SU-DHL-6 (cell line): ENCODE data around the gene LRRN2.

Experiments used
- H2AFZ ChIP-seq: fragments of 200-600 bp; sonication (generic); 2 replicates; pipeline ENCODE4 v1.6.1; 2014; ENCODE audit warnings: low read depth, mild to moderate bottlenecking, moderate library complexity, mixed read lengths, antibody characterized with exemption, low read length; ENCODE audit not compliant: severe bottlenecking
- H3F3A ChIP-seq: fragments of 200-600 bp; shearing (Covaris generic); 2 replicates; pipeline ENCODE4 v1.6.0; 2016; ENCODE audit warnings: antibody characterized with exemption, mild to moderate bottlenecking; ENCODE audit not compliant: insufficient read depth
- H3K27ac ChIP-seq: fragments of 200-600 bp; sonication (generic); 2 replicates; pipeline ENCODE4 v1.5.1; 2016; ENCODE audit warnings: low read depth, mild to moderate bottlenecking, low read length, moderate library complexity, mixed read lengths
- H3K27me3 ChIP-seq: fragments of 200-600 bp; sonication (generic), shearing (Covaris generic); 2 replicates; pipeline ENCODE4 v1.6.0; 2014; ENCODE audit warnings: mild to moderate bottlenecking, low read length
- H3K36me3 ChIP-seq: fragments of 200-600 bp; sonication (generic); 2 replicates; pipeline ENCODE4 v1.6.1; 2014; ENCODE audit warnings: mild to moderate bottlenecking, low read length, mixed read lengths
- H3K4me2 ChIP-seq: fragments of 300-600, 200-600 bp; shearing (Covaris generic), sonication (generic); 2 replicates; pipeline ENCODE4 v1.6.0; 2014; ENCODE audit warnings: low read length, low read depth, mild to moderate bottlenecking; ENCODE audit not compliant: poor library complexity, severe bottlenecking
- H3K4me3 ChIP-seq: fragments of 200-600 bp; sonication (generic); 2 replicates; pipeline ENCODE4 v1.5.1; 2014; ENCODE audit warnings: antibody characterized with exemption, low read length, mild to moderate bottlenecking, mixed read lengths; ENCODE audit not compliant: insufficient read depth, poor library complexity, severe bottlenecking
- H3K79me2 ChIP-seq: fragments of 200-600 bp; sonication (generic); 2 replicates; pipeline ENCODE4 v1.6.1; 2014; ENCODE audit warnings: mild to moderate bottlenecking, low read length, moderate library complexity; ENCODE audit not compliant: insufficient read depth
- H3K9ac ChIP-seq: fragments of 200-600 bp; sonication (generic); 2 replicates; pipeline ENCODE4 v1.7.0; 2014; ENCODE audit warnings: mild to moderate bottlenecking, low read length
- H3K9me2 ChIP-seq: fragments of 200-600 bp; sonication (generic); replicated peaks from 2 replicates; pipeline ENCODE4 v1.6.1; 2014; ENCODE audit warnings: low read length; ENCODE audit not compliant: insufficient read depth
- H3K9me3 ChIP-seq: fragments of 200-600 bp; sonication (generic); 2 replicates; pipeline ENCODE4 v1.6.1; 2014; ENCODE audit warnings: low read length, mixed read lengths; ENCODE audit not compliant: insufficient read depth
- H4K20me1 ChIP-seq: fragments of 200-600 bp; sonication (generic); 2 replicates; pipeline ENCODE4 v1.6.1; 2014; ENCODE audit warnings: low read depth, mild to moderate bottlenecking, antibody characterized with exemption, low read length, moderate library complexity, mixed read lengths
- EZH2phosphoT487 ChIP-seq: fragments of 200-600 bp; sonication (generic), shearing (Covaris generic); conservative IDR thresholded peaks from 2 replicates; pipeline ENCODE4 v1.6.1; 2018; ENCODE audit warnings: mild to moderate bottlenecking, antibody characterized with exemption, low read length, moderate library complexity, mixed read lengths
- TF ChIP-seq, protein P1 (sequence below): fragments of 200-600 bp; sonication (generic); IDR thresholded peaks from one replicate; pipeline ENCODE4 v1.5.1; 2017; ENCODE audit warnings: antibody characterized with exemption, mild to moderate bottlenecking, low read length, moderate library complexity; ENCODE audit not compliant: insufficient read depth, poor library complexity, severe bottlenecking

Gene LRRN2

DNA sequence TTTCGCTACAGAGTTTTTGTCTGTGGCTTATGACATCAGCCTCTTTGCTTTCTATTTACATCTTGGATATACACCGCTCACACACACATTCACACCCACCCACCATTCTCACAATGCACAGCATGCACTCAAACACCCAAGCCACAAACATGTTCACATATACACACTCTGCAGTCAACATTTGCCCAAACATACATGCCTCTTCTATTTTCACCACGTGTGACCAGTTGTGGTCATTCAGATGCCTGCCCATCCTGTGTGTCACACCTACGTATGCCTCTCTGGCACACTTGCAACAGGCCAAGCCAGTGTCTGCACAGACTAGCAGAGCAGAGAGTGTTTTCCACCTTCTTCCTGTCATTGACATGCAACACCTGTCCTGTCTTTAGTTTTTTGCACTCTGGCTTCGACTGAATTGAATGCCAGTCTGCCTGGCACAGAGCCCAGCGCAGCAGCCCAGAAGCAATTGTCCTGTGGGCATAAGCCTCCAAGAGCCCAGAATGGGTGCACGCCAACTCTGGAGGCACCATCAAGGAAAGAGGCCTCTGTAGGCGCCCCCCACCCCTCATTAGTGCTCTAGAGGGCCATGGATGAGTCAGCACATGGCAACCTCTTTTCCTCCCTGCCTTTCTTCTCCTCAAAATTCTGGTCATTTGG lies 37.7 kb upstream of the LRRN2 start:
- H2AFZ ChIP-seq, result no peak overlapping the region
- no peak overlapping the region for H3K27ac ChIP-seq

DNA sequence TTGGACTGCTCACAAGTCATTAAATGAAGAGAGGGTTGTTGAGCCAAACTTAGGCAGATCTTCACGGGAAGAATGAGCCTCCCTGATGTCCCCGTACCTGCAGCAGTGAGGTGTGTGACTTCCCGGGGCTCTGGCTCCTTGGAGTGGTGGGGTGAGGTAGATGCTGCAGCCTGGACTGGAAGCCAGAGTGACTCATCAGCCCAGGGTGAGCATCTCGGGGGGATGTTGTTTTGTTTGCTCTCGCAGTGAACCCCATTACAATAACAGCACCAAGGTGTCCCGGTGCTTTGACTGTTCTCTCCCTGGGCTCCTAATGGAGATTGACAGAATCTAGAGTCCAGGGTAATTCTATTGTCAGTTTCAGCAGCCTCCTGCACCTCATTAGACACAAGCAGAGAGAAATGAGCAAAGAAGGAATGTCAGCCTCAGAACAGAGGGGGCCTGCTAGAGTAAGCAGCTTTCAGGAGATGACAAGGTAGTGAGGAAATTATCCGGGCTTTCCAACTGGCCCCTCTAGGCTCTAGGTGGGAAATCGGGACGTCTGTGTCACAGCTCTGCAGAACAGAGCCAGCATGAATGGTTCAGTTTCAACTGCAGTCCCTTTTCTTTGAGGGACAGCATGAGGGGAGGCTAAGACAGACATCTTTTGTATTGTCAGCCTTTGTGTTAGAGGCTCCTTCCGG lies 36.0 kb upstream of the LRRN2 start:
- no peak for TF ChIP-seq EZH2phosphoT487
- TF ChIP-seq, protein P1, sequence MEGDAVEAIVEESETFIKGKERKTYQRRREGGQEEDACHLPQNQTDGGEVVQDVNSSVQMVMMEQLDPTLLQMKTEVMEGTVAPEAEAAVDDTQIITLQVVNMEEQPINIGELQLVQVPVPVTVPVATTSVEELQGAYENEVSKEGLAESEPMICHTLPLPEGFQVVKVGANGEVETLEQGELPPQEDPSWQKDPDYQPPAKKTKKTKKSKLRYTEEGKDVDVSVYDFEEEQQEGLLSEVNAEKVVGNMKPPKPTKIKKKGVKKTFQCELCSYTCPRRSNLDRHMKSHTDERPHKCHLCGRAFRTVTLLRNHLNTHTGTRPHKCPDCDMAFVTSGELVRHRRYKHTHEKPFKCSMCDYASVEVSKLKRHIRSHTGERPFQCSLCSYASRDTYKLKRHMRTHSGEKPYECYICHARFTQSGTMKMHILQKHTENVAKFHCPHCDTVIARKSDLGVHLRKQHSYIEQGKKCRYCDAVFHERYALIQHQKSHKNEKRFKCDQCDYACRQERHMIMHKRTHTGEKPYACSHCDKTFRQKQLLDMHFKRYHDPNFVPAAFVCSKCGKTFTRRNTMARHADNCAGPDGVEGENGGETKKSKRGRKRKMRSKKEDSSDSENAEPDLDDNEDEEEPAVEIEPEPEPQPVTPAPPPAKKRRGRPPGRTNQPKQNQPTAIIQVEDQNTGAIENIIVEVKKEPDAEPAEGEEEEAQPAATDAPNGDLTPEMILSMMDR, result no peak
- Histone ChIP-seq H3K27me3 (no peaks in the 10 kb centered on the region), H3K9me2 (no peaks in the 10 kb centered on the region), H3K9me3 (no peaks in the 10 kb centered on the region), H4K20me1 (no peaks in the 10 kb centered on the region), H3K79me2 (no peaks in the 10 kb centered on the region), H3K9ac (no peak overlapping the region), H3K4me3 (no peak overlapping the region), H3K36me3 (no peaks in the 10 kb centered on the region), H3F3A (no peaks in the 10 kb centered on the region), H3K4me2 (no peak overlapping the region), H2AFZ (no peak overlapping the region), H3K27ac (no peak overlapping the region)

More for the DNA sequence above, 37.7 kb upstream of the LRRN2 start:
- Histone ChIP-seq H3K79me2 (no peaks in the 10 kb centered on the region), H3K4me3 (no peak overlapping the region), H3K27me3 (no peaks in the 10 kb centered on the region), H3K9ac (no peak overlapping the region), H3K9me3 (no peaks in the 10 kb centered on the region), H3F3A (no peaks in the 10 kb centered on the region), H3K36me3 (no peaks in the 10 kb centered on the region), H4K20me1 (no peaks in the 10 kb centered on the region), H3K4me2 (no peak overlapping the region), H3K9me2 (no peaks in the 10 kb centered on the region)
- no peak for TF ChIP-seq EZH2phosphoT487
- TF ChIP-seq, protein P1, result no peak

DNA sequence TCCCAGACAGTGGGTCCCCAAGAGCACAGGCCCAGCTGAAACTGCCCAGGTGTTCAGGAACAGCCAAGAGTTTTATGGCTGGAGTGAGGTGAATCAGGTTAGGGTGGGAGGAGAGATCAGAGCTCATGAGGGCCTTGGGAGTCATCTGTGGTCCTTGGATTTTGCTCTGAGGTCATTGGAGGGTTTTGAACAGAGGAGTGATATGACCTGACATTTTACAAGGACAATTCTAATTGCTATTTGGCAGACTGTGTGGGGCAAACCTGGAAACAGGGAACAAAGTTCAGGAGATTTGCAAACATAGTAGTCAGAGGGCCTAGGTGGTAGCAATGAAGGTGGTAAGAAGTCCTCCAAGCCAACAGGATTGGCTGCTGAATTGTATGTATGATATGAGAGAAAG lies 31.1 kb upstream of the LRRN2 start:
- H4K20me1 ChIP-seq, result no peaks in the 10 kb centered on the region
- H3K4me2 ChIP-seq, result no peak overlapping the region

More for the DNA sequence above, 31.1 kb upstream of the LRRN2 start:
- H3K27me3 ChIP-seq, result no peaks in the 10 kb centered on the region
- H2AFZ ChIP-seq, result no peak overlapping the region
- H3K9me2 ChIP-seq, result no peaks in the 10 kb centered on the region
- H3K9me3 ChIP-seq, result no peaks in the 10 kb centered on the region
- no peak for TF ChIP-seq EZH2phosphoT487
- TF ChIP-seq, protein P1, result no peak
- H3K27ac ChIP-seq, result no peak overlapping the region
- no peaks in the 10 kb centered on the region for H3K36me3 ChIP-seq
- H3K79me2 ChIP-seq, result no peaks in the 10 kb centered on the region
- H3K9ac ChIP-seq, result no peak overlapping the region
- H3K4me3 ChIP-seq, result no peak overlapping the region
- no peaks in the 10 kb centered on the region for H3F3A ChIP-seq
